GM12872 (cell line): Measurements from ENCODE around the gene TMC8.

ENCODE experiments used
- TF ChIP-seq, protein P1 (sequence below): IDR thresholded peaks from 3 replicates; pipeline ENCODE4 v1.5.1; 2011; ENCODE audit warnings: low read depth, mild to moderate bottlenecking, low read length, moderate library complexity; ENCODE audit not compliant: insufficient read depth

The TMC8 gene

DNA sequence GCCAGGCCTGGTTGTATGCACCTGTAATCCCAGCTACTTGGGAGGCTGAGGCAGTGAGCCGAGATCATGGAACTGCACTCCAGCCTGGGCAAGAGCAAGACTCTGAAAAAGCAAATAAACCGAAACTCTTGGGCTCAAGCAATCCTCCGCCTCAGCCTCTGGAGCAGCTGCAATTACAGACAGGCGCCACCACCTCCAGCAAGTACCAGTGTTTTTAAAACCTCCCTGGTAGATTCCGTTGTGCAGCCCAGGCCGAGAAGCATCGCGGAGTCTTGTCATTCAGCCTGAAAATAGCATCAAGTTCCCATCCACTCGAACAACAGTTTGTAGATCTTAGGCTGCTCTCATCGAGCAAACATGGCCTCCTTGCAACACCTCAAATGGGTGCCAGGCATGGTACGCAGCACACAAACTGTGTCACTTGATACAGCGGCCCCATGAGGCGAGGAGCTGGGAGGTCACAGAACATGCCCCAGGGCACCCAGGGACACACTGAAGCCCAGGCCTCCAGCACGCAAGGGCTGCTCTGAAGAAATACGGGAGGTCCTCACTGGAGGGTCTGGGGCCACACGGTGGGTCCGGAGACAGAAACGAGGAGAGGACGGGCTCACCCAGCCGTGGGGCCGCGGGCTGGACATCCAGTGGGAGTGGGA lies 20.1 kb upstream of the TMC8 start:
- TF ChIP-seq, protein P1, sequence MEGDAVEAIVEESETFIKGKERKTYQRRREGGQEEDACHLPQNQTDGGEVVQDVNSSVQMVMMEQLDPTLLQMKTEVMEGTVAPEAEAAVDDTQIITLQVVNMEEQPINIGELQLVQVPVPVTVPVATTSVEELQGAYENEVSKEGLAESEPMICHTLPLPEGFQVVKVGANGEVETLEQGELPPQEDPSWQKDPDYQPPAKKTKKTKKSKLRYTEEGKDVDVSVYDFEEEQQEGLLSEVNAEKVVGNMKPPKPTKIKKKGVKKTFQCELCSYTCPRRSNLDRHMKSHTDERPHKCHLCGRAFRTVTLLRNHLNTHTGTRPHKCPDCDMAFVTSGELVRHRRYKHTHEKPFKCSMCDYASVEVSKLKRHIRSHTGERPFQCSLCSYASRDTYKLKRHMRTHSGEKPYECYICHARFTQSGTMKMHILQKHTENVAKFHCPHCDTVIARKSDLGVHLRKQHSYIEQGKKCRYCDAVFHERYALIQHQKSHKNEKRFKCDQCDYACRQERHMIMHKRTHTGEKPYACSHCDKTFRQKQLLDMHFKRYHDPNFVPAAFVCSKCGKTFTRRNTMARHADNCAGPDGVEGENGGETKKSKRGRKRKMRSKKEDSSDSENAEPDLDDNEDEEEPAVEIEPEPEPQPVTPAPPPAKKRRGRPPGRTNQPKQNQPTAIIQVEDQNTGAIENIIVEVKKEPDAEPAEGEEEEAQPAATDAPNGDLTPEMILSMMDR: no peak

DNA sequence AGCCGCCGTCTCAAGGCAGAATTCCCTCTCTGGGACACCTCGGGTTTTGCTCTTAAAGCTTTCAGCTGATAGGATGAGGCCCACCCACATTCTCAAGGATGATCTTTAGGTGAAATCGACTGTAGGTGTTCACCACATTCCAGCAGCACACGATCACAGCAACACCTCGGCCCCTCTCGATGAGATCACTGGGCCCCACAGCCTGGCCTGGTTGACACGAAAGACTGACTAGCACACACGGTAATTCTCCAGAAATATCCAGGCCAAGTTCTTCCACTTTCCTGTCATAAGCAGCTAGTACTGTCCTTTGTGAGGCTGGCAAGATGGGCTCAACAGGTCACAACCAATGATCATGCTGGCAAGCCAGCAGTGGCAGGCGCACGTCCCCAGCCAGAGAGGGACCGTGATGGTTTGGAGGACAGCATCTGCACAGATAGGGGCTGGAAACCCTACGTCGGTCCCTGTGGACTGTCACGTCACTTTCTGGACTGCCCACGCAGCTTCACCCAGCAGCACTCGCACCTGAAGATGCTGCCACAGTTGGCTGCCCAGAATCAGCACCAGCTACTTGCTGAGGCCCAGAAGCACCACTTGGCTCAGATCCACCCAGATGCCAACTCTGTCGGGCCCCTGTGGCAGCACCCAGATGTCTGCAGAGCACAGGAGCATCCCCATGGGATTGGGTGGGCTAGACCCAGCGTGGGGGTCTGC lies 19.4 kb upstream of the TMC8 start:
- TF ChIP-seq, protein P1: no peak

DNA sequence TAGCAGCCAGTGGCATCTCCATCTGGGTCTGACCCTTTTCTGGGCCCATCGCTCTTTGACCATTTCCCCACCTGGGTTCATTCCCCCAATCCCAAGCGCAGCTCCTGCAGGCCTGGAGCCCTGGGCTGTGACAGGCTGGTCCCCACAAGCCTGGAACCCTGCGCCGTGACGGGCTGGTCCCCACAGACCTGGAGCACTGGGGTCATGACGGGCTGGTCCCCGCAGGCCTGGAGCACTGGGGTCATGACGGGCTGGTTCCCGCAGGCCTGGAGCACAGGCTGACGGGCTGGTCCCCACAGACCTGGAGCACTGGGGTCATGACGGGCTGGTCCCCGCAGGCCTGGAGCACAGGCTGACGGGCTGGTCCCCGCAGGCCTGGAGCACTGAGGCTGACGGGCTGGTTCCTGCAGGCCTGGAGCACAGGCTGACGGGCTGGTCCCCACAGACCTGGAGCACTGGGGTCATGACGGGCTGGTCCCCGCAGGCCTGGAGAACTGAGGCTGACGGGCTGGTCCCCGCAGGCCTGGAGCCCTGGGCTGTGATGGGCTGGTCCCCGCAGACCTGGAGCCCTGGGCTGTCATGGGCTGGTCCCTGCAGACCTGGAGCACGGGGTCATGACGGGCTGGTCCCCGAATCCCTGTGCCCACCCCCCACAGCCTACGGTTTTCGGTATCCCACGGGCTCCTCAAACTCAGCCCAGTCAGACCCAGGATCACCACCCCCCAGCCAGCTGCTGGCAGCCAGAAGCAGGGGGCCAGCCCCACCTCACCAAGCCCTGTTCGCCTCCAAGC lies 18.6 kb upstream of the TMC8 start:
- TF ChIP-seq, protein P1: no peak

- TF ChIP-seq, protein P1: peak; percentile 96
Observed at GRCh38 chr17:78112518-78113471, 17.8 kb upstream of the TMC8 start.

DNA sequence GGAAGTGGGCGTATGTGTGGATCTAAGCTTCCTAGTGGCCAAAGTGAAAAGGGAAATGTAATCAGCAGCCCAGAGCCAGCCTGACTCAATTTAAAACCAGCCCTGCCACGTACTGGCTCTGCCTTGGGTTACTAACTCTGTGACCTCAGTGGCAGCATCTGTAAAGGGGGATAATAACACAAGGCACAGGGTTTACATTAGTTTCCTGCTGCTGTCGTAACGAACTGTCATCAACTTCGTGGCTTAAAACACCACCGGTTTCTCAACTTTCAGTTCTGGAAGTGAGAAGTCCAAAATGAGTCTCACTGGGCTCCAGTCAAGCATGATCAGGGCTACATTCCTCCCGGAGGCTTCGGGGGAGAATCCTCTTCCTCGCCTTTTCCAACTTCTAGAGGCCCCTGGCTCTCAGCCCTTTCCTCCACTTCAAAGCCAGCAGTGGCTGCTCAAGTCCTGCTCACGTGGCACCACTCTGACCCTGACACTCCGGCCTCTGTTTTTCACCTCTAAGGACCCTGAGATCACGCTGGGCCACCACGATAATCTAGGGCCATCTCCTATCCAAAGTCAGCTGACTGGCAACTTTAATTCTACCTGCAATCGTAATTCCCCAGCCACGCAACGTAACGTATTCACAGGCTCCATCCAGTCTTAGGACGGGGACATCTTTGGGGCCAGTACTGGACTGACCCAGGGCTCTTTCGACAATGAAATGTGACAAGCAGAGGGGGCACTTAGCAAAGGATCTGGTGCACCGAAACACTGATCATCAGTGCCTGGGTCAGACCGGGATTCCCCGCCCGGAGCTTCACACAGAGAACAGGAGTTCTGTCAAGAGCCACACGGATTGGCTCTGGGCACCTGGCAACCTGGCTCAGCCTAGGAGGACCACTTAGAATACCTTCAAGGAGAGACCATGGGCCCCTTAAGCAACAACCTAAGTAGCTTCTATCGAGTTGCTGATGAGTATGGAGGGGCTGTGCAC lies 16.5 kb upstream of the TMC8 start:
- TF ChIP-seq, protein P1: no peak
